GM23338 (cell line): ENCODE data around the gene KCTD4. TPM values are rescaled to one million over a fixed set of nuclear protein-coding genes. Genes with fewer than 3 reads are reported as not detected.

Experiments
- ATAC-seq: fragments of 200-7000 bp; cut with Tn5 transposase; 3 replicates; pipeline ENCODE4 v1.9.1; 2020
- DNase-seq: peaks from one replicate; pipeline ENCODE4 v3.0.0-alpha.2; 2015; ENCODE audit warnings: low spot score
- H2AFZ ChIP-seq: fragments of 200-600 bp; sonication (generic); 2 replicates; pipeline ENCODE4 v1.8.0; 2016; ENCODE audit warnings: antibody characterized with exemption, mild to moderate bottlenecking, moderate library complexity
- H3F3A ChIP-seq: fragments of 200-600 bp; sonication (generic); replicated peaks from 2 replicates; pipeline ENCODE4 v1.8.0; 2017; ENCODE audit warnings: antibody characterized with exemption, mixed run types, low read depth
- H3K27ac ChIP-seq: fragments of 200-600 bp; sonication (generic); 2 replicates; pipeline ENCODE4 v1.6.1; 2016; ENCODE audit warnings: low read depth
- H3K27me3 ChIP-seq: fragments of 200-600 bp; sonication (generic); 2 replicates; pipeline ENCODE4 v1.8.0; 2016; ENCODE audit warnings: mild to moderate bottlenecking, mixed run types, moderate library complexity; ENCODE audit not compliant: insufficient read depth
- H3K36me3 ChIP-seq: fragments of 200-600 bp; sonication (generic); 2 replicates; pipeline ENCODE4 v1.8.0; 2016; ENCODE audit warnings: mild to moderate bottlenecking; ENCODE audit not compliant: insufficient read depth
- H3K4me1 ChIP-seq: fragments of 200-600 bp; sonication (generic); 2 replicates; pipeline ENCODE4 v1.8.0; 2016; ENCODE audit warnings: mild to moderate bottlenecking, moderate library complexity; ENCODE audit not compliant: insufficient read depth
- H3K4me2 ChIP-seq: fragments of 200-600 bp; sonication (generic); 2 replicates; pipeline ENCODE4 v1.7.1; 2017; ENCODE audit warnings: mixed run types
- H3K4me3 ChIP-seq: fragments of 200-600 bp; sonication (generic); 2 replicates; pipeline ENCODE4 v1.6.1; 2016; ENCODE audit warnings: mixed run types
- H3K79me2 ChIP-seq: fragments of 200-600 bp; sonication (generic); replicated peaks from 2 replicates; pipeline ENCODE4 v1.8.0; 2017; ENCODE audit warnings: mild to moderate bottlenecking; ENCODE audit not compliant: insufficient read depth
- H3K9me2 ChIP-seq: fragments of 200-600 bp; sonication (generic); 2 replicates; pipeline ENCODE4 v1.8.0; 2017; ENCODE audit not compliant: insufficient read depth
- H4K20me1 ChIP-seq: fragments of 200-600 bp; sonication (generic); replicated peaks from 2 replicates; pipeline ENCODE4 v1.8.0; 2017; ENCODE audit warnings: mild to moderate bottlenecking; ENCODE audit not compliant: insufficient read depth
- H3K27ac Mint-ChIP-seq: 2 replicates; pipeline ENCODE4 v1.8.0; 2020; ENCODE audit warnings: inconsistent platforms, mild to moderate bottlenecking, moderate library complexity, mixed read lengths
- H3K27me3 Mint-ChIP-seq: 3 replicates; pipeline ENCODE4 v1.8.0; 2022; ENCODE audit warnings: low read depth, mild to moderate bottlenecking, moderate library complexity, mixed read lengths, inconsistent platforms; ENCODE audit not compliant: insufficient read depth, poor library complexity
- H3K36me3 Mint-ChIP-seq: 3 replicates; pipeline ENCODE4 v1.8.0; 2021; ENCODE audit warnings: low read depth, mild to moderate bottlenecking, inconsistent platforms, moderate library complexity, mixed read lengths
- H3K4me1 Mint-ChIP-seq: 3 replicates; pipeline ENCODE4 v1.8.0; 2020; ENCODE audit warnings: mild to moderate bottlenecking, inconsistent platforms, mixed read lengths
- H3K4me3 Mint-ChIP-seq: 3 replicates; pipeline ENCODE4 v1.8.0; 2021; ENCODE audit warnings: moderate library complexity, mild to moderate bottlenecking, inconsistent platforms, mixed read lengths
- H3K9me3 Mint-ChIP-seq: 3 replicates; pipeline ENCODE4 v1.8.0; 2020; ENCODE audit warnings: moderate library complexity, mild to moderate bottlenecking, inconsistent platforms, mixed read lengths
- CREB1 ChIP-seq: fragments of 250-450 bp; sonication (Bioruptor Pico); IDR thresholded peaks from 2 replicates; pipeline ENCODE4 v1.5.0; 2020; ENCODE audit warnings: low read depth, mild to moderate bottlenecking, moderate library complexity
- EZH2phosphoT487 ChIP-seq: fragments of 200-600 bp; sonication (generic); IDR thresholded peaks from one replicate; pipeline ENCODE4 v1.8.1; 2018; ENCODE audit warnings: antibody characterized with exemption; ENCODE audit not compliant: unreplicated experiment
- NANOG ChIP-seq: IDR thresholded peaks from 2 replicates; pipeline ENCODE4 v1.6.1; 2016; ENCODE audit warnings: antibody characterized with exemption, borderline replicate concordance
- POLR2AphosphoS5 ChIP-seq: IDR thresholded peaks from 2 replicates; pipeline ENCODE4 v1.6.1; 2016; ENCODE audit warnings: antibody characterized with exemption, low read depth
- ZNF331 ChIP-seq: fragments of 250-450 bp; sonication (Bioruptor Pico); IDR thresholded peaks from 2 replicates; pipeline ENCODE4 v1.5.0; 2020; ENCODE audit warnings: low read depth, mild to moderate bottlenecking, moderate library complexity
- polyA plus RNA-seq: library from polyadenylated mRNA; unstranded; fragments of >200 nt; fragmentation: Nextera tagmentation; extraction: Ambion mirVana; gene quantifications from 2 replicates; pipeline ENCODE4 v1.2.1, GENCODE V29; 2016
- total RNA-seq: library from RNA; depleted of rRNA; stranded (reverse); fragments of >200 nt; shearing (Covaris generic); gene quantifications from 2 replicates; pipeline ENCODE4 v1.2.3, GENCODE V29; 2014
- TF ChIP-seq, protein P1 (sequence below), 2 experiments: fragments of 200-600 bp in 1 of 2; sonication (generic) in 1 of 2; conservative IDR thresholded peaks; 2 replicates each; pipeline versions ENCODE4 v1.5.1 to v1.6.1; 2016 to 2017; ENCODE audit warnings: antibody characterized with exemption in 2 of 2, low read depth in 2 of 2, mild to moderate bottlenecking in 2 of 2, moderate library complexity in 1 of 2
- TF ChIP-seq, protein P2 (sequence below): fragments of 250-450 bp; sonication (Bioruptor Pico); IDR thresholded peaks from 2 replicates; pipeline ENCODE4 v1.5.0; 2020; ENCODE audit warnings: mild to moderate bottlenecking, moderate library complexity
- TF ChIP-seq, protein P3 (sequence below): IDR thresholded peaks from 2 replicates; pipeline ENCODE4 v1.6.1; 2016; ENCODE audit warnings: antibody characterized with exemption

The KCTD4 gene
- total and polyA plus RNA-seq, 2 experiments from 2014 or later, result 0.24 TPM; not detected in 1

DNA sequence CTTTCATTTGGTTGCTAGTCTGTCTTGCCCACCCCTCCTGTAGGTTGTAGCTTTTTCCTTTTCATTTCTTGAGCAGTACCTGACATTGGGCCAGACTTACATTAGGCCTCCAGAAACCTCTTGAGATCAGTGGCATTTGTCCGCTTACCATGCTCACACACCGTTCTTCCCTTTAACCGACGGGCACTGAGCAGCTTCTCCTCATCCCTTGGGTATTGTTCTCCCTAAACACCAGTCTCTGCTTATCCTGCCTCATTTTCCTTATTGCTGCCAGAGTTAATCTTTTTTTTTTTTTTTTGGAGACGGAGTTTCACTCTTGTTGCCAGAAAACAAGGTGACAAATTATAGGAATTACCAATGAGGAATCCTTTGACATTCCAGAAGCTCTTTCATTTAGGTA, 27.2 kb upstream of the KCTD4 start:
- DNase-seq (no peak), ATAC-seq (no peak)
- Histone ChIP-seq H2AFZ (no peak overlapping the region), H3K27ac (no peak overlapping the region), H3K4me1 (peaks cover 11% of the 10 kb centered on the region), H3K27me3 (no peaks in the 10 kb centered on the region), H3K9me2 (no peaks in the 10 kb centered on the region), H3F3A (no peaks in the 10 kb centered on the region), H3K4me2 (no peak overlapping the region), H3K79me2 (no peaks in the 10 kb centered on the region; the same call in 1 of the 2 replicates), H4K20me1 (peaks cover 3% of the 10 kb centered on the region), H3K36me3 (no peaks in the 10 kb centered on the region), H3K4me3 (no peak overlapping the region)
- TF ChIP-seq NANOG (no peak), EZH2phosphoT487 (no peak), ZNF331 (CRISPR knock-in tag) (no peak), CREB1 (CRISPR knock-in tag) (no peak), POLR2AphosphoS5 (no peak)
- TF ChIP-seq, protein P1, sequence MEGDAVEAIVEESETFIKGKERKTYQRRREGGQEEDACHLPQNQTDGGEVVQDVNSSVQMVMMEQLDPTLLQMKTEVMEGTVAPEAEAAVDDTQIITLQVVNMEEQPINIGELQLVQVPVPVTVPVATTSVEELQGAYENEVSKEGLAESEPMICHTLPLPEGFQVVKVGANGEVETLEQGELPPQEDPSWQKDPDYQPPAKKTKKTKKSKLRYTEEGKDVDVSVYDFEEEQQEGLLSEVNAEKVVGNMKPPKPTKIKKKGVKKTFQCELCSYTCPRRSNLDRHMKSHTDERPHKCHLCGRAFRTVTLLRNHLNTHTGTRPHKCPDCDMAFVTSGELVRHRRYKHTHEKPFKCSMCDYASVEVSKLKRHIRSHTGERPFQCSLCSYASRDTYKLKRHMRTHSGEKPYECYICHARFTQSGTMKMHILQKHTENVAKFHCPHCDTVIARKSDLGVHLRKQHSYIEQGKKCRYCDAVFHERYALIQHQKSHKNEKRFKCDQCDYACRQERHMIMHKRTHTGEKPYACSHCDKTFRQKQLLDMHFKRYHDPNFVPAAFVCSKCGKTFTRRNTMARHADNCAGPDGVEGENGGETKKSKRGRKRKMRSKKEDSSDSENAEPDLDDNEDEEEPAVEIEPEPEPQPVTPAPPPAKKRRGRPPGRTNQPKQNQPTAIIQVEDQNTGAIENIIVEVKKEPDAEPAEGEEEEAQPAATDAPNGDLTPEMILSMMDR (conservative IDR thresholded peaks at IDR 0.05; ENCODE audit: low read depth in 2 of 2), result no peak
- TF ChIP-seq, protein P2, sequence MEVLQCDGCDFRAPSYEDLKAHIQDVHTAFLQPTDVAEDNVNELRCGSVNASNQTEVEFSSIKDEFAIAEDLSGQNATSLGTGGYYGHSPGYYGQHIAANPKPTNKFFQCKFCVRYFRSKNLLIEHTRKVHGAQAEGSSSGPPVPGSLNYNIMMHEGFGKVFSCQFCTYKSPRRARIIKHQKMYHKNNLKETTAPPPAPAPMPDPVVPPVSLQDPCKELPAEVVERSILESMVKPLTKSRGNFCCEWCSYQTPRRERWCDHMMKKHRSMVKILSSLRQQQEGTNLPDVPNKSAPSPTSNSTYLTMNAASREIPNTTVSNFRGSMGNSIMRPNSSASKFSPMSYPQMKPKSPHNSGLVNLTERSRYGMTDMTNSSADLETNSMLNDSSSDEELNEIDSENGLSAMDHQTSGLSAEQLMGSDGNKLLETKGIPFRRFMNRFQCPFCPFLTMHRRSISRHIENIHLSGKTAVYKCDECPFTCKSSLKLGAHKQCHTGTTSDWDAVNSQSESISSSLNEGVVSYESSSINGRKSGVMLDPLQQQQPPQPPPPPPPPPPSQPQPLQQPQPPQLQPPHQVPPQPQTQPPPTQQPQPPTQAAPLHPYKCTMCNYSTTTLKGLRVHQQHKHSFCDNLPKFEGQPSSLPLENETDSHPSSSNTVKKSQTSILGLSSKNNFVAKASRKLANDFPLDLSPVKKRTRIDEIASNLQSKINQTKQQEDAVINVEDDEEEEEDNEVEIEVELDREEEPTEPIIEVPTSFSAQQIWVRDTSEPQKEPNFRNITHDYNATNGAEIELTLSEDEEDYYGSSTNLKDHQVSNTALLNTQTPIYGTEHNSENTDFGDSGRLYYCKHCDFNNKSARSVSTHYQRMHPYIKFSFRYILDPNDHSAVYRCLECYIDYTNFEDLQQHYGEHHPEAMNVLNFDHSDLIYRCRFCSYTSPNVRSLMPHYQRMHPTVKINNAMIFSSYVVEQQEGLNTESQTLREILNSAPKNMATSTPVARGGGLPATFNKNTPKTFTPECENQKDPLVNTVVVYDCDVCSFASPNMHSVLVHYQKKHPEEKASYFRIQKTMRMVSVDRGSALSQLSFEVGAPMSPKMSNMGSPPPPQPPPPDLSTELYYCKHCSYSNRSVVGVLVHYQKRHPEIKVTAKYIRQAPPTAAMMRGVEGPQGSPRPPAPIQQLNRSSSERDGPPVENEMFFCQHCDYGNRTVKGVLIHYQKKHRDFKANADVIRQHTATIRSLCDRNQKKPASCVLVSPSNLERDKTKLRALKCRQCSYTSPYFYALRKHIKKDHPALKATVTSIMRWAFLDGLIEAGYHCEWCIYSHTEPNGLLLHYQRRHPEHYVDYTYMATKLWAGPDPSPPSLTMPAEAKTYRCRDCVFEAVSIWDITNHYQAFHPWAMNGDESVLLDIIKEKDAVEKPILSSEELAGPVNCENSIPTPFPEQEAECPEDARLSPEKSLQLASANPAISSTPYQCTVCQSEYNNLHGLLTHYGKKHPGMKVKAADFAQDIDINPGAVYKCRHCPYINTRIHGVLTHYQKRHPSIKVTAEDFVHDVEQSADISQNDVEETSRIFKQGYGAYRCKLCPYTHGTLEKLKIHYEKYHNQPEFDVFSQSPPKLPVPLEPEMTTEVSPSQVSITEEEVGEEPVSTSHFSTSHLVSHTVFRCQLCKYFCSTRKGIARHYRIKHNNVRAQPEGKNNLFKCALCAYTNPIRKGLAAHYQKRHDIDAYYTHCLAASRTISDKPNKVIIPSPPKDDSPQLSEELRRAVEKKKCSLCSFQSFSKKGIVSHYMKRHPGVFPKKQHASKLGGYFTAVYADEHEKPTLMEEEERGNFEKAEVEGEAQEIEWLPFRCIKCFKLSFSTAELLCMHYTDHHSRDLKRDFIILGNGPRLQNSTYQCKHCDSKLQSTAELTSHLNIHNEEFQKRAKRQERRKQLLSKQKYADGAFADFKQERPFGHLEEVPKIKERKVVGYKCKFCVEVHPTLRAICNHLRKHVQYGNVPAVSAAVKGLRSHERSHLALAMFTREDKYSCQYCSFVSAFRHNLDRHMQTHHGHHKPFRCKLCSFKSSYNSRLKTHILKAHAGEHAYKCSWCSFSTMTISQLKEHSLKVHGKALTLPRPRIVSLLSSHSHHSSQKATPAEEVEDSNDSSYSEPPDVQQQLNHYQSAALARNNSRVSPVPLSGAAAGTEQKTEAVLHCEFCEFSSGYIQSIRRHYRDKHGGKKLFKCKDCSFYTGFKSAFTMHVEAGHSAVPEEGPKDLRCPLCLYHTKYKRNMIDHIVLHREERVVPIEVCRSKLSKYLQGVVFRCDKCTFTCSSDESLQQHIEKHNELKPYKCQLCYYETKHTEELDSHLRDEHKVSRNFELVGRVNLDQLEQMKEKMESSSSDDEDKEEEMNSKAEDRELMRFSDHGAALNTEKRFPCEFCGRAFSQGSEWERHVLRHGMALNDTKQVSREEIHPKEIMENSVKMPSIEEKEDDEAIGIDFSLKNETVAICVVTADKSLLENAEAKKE (CRISPR knock-in tag), result no peak
- TF ChIP-seq, protein P3, sequence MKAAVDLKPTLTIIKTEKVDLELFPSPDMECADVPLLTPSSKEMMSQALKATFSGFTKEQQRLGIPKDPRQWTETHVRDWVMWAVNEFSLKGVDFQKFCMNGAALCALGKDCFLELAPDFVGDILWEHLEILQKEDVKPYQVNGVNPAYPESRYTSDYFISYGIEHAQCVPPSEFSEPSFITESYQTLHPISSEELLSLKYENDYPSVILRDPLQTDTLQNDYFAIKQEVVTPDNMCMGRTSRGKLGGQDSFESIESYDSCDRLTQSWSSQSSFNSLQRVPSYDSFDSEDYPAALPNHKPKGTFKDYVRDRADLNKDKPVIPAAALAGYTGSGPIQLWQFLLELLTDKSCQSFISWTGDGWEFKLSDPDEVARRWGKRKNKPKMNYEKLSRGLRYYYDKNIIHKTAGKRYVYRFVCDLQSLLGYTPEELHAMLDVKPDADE, result no peak
- Mint-ChIP-seq H3K36me3 (no peaks in the 10 kb centered on the region), H3K4me3 (no peak overlapping the region), H3K9me3 (no peaks in the 10 kb centered on the region; the same call in 2 of the 3 replicates), H3K4me1 (peaks cover 18% of the 10 kb centered on the region), H3K27ac (peak overlapping the region; percentile 22), H3K27me3 (peaks cover 3% of the 10 kb centered on the region)
